Activated T-cell treated with anti-CD3 and anti-CD28 coated beads for 48 hours (primary cell): ENCODE data around the gene CAMK4.
A peak's percentile ranks its signal among the peaks of the same experiment; 100 is the strongest.
"Not testable (repeated sequence)": the region's sequence is repeated elsewhere in the genome, so short reads cannot be mapped to it uniquely, and the experiment has no call there.

Source experiments
- DNase-seq: peaks from one replicate; pipeline ENCODE4 v3.0.0-alpha.2; 2020; ENCODE audit warnings: low read depth

Gene CAMK4

GRCh38 chr5:111257610-111258009, 33.4 kb downstream of the CAMK4 start:
- not testable (repeated sequence) for DNase-seq

DNA sequence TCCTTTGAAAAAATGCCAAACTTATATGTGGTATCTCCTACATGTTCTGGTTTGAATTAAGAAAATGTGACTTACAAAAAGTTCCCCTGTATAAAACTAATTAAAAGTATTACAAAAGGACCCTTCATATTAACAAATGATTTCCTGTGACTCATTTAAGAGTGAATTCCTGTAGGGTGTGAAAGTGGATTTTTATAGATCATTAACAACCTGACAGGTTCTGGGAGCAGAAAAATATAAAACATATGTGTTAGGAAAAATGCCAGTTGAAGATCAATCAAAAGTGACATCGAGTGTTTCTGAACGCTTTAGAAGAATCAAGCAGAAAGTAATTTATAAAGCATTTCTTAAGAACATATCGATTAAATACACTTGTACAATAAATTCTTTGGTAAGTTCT, 35.5 kb downstream of the CAMK4 start:
- no peak for DNase-seq

DNA sequence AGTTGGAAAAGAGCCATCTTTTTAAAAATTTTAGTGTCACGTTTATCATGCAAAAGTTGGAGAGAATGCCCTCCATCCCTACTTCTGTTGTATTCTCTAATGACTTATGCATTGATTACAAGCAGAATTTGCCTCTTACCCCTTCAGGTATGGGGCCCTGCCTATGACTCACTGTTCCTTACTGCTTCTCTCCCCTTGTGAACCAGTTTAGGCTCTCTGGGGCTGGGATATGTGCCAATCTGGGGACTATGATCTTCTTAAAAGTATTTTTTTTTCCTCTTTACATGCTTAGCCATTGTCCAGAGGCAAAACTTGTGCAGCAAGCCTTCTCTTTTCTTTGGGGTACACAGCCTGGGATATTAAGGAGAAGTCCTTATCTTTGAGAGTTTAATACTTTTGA, 37.4 kb downstream of the CAMK4 start:
- DNase-seq: no peak

DNA sequence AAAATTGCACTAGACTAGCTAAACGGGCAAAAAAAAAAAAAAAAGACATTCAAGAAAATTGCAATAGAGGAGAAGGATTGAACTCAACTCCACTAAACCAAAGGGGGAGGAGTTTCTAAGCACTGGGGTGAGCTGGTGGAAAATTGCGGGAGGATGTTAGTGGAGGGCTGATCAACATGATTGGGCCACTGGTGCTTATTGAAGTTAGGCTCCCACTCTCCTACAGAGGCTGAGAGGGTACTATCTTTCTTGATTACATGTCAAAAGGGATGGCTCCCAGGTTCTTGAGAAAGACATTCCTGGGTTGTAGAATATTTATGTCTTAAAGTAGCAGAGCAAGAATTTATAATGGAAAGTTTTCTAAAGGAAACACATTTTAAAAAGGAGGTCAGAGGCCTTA, 38.0 kb downstream of the CAMK4 start:
- DNase-seq: no peak

GRCh38 chr5:111262815-111263214, 38.6 kb downstream of the CAMK4 start:
- no peak for DNase-seq

GRCh38 chr5:111266491-111266890, 42.3 kb downstream of the CAMK4 start:
- no peak for DNase-seq

DNA sequence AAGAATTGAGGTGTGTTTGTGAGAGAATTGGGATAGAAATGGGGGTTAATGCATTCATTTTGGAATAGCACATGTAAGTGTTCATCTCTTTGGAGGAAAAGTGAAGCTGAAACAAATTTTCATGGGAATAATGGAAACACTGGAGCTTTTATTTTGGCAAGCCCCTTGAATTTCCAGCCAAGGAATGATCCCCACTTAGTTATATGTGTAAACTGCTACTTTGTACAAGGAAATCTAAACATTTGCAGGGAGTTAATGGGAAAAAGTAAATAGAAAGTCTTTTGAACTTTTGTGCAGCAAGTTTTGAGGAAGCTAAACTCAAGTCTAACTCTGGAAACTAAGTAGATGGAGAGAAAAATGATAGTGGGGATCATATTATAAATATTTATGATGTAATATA, 44.1 kb downstream of the CAMK4 start:
- no peak for DNase-seq

GRCh38 chr5:111271885-111272284, 47.7 kb downstream of the CAMK4 start:
- DNase-seq: no peak

DNA sequence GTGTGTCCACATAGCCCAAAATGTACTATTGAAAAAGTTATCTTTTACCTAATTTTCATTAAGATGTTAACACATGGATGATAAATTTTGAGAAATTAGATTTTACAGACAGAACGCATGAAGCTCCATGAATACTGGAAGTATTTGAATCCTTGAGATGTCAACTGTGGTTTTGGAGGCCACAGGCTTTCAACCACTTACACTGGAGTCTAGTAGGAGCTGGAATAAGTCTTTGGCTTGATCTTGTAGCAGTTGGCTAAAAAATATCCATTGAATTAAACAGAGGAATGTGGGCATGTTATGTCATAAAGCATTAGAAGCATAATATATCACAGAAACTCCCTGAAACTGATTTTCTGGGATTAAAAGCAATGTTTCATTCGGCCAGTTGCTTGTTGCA, 52.9 kb downstream of the CAMK4 start:
- no peak for DNase-seq

GRCh38 chr5:111278858-111279504, 54.8 kb downstream of the CAMK4 start:
- peak; percentile 80 for DNase-seq

DNA sequence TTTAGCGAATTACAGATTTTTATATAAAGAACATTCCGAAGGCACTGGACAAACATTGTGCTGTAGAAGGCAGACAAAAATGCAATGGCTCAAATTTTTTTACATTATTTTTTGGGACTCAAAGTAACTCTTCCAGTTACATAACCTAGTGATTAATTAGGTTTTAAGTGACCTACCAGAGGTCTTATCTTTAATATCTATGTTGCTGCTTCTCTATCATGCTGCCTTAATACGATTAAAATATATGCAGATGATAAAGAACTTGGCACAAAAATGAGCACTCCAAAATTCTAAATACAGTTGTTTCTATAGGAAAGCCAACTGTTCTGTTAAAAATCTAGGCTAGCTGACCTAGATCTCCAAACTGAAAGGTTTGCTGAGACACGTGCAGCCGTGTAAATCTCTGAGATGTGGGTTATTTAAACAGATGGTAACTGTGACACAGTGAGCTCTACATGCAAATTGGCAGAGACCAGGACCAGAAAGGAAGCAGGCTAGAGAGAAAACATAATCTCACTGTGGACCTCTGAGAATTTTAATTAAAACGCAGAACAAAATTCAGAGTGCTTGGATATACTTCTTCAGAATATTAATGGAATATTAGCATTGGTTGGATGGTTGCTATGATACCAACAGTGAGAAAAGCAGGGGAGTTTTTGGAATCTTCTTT, 56.2 kb downstream of the CAMK4 start:
- DNase-seq: no peak

GRCh38 chr5:111282798-111283197, 58.6 kb downstream of the CAMK4 start:
- DNase-seq: no peak

GRCh38 chr5:111284825-111285224, 60.6 kb downstream of the CAMK4 start:
- DNase-seq: no peak

DNA sequence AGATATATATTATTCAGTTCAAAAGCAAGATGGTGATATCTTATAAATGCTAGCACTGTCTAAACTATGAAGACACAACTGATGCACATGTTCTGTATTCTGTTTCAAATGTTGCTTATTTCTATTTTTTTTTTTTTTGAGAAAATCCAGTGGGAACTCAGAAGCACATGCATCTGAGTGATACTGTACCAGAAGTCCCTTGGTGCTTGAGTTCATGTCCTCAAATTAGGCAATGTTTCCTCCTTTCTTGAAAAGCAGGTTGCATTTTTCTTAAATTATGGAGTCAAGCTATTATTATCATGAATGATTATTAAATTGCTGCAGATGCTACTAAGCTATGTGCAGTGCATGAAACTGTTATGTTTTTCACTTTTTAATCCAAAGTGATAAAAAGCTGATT, 70.4 kb downstream of the CAMK4 start:
- no peak for DNase-seq

DNA sequence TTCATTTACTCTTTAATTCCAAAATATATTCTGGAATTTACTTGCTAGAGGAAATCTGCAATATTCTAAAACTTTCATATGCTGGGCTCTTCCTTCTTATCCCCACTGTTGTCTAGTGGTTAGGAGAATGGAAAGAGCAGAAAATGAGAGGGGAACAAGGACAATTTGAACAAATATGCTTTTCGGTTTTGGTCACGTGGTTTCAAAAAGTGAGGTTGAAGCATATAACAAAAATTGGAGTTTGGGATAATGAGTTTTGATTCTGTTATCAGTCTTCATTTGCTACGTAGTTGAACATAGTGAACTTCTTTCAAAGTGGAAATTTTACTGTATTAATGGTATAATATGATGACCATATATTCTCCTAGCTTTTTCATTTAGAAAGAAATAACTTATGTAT, 71.5 kb downstream of the CAMK4 start:
- DNase-seq: no peak

GRCh38 chr5:111296570-111296969, 72.4 kb downstream of the CAMK4 start:
- no peak for DNase-seq

GRCh38 chr5:111299067-111299481, 74.9 kb downstream of the CAMK4 start:
- no peak for DNase-seq

GRCh38 chr5:111299831-111300432, 75.7 kb downstream of the CAMK4 start:
- no peak for DNase-seq

- no peak for DNase-seq
These were observed 77.1 kb downstream of the CAMK4 start for GRCh38 chr5:111301264-111301663.

- DNase-seq: not testable (repeated sequence)
These were observed 77.9 kb downstream of the CAMK4 start for GRCh38 chr5:111302043-111302442.

- no peak for DNase-seq
These were observed 84.8 kb downstream of the CAMK4 start for GRCh38 chr5:111308951-111309350.

- DNase-seq: no peak
These were observed 85.2 kb downstream of the CAMK4 start for GRCh38 chr5:111309384-111309783.
